Osteoblast (primary cell): Measurements from ENCODE around the gene HES1. TPM values are rescaled to one million over a fixed set of nuclear protein-coding genes. Genes with fewer than 3 reads are reported as not detected.

Experiments used
- DNase-seq: peaks from one replicate; pipeline ENCODE4 v3.0.0; 2011; ENCODE audit warnings: low spot score, mixed read lengths; ENCODE audit not compliant: insufficient read length; ENCODE audit errors: missing footprints
- H2AFZ ChIP-seq: 2 replicates; pipeline ENCODE4 v1.6.0; 2011; ENCODE audit warnings: mild to moderate bottlenecking, low read length
- H3K27ac ChIP-seq: 2 replicates; pipeline ENCODE4 v1.5.1; 2011; ENCODE audit warnings: mild to moderate bottlenecking, low read depth, low read length, moderate library complexity
- H3K27me3 ChIP-seq: 2 replicates; pipeline ENCODE4 v1.6.0; 2012; ENCODE audit warnings: mild to moderate bottlenecking, control low read depth, inconsistent platforms, low read length, moderate library complexity; ENCODE audit not compliant: insufficient read depth
- H3K36me3 ChIP-seq: 2 replicates; pipeline ENCODE4 v1.5.1; 2011; ENCODE audit warnings: mild to moderate bottlenecking, low read length, control low read depth, moderate library complexity; ENCODE audit not compliant: insufficient read depth
- H3K4me1 ChIP-seq: 2 replicates; pipeline ENCODE4 v1.5.1; 2011; ENCODE audit warnings: mild to moderate bottlenecking, low read length, control low read depth, moderate library complexity; ENCODE audit not compliant: insufficient read depth
- H3K4me2 ChIP-seq: 2 replicates; pipeline ENCODE4 v1.6.0; 2011; ENCODE audit warnings: mild to moderate bottlenecking, low read length; ENCODE audit not compliant: insufficient read depth
- H3K4me3 ChIP-seq: fragments of 200-600 bp; sonication (generic); 3 replicates; pipeline ENCODE4 v1.5.1; 2012; ENCODE audit warnings: mild to moderate bottlenecking, low read length, inconsistent platforms; ENCODE audit not compliant: insufficient read depth
- H3K79me2 ChIP-seq: 2 replicates; pipeline ENCODE4 v1.6.0; 2012; ENCODE audit warnings: mild to moderate bottlenecking, low read length, control low read depth, inconsistent platforms; ENCODE audit not compliant: insufficient read depth
- H3K9me3 ChIP-seq: 2 replicates; pipeline ENCODE4 v1.5.1; 2011; ENCODE audit warnings: low read depth, low read length, control low read depth
- H4K20me1 ChIP-seq: 2 replicates; pipeline ENCODE4 v1.6.0; 2012; ENCODE audit warnings: mild to moderate bottlenecking, low read length, control low read depth; ENCODE audit not compliant: insufficient read depth
- total RNA-seq: library from RNA; depleted of rRNA; stranded (reverse); fragments of >200 nt; gene quantifications from 2 replicates; pipeline ENCODE4 v1.2.3, GENCODE V29; 2012
- TF ChIP-seq, protein P1 (sequence below): IDR thresholded peaks from 2 replicates; pipeline ENCODE4 v1.5.1; 2011; ENCODE audit warnings: mild to moderate bottlenecking, low read depth, low read length, moderate library complexity; ENCODE audit errors: extremely low read depth

HES1 gene
- total RNA-seq, 1 donor = 4.7 TPM

DNA sequence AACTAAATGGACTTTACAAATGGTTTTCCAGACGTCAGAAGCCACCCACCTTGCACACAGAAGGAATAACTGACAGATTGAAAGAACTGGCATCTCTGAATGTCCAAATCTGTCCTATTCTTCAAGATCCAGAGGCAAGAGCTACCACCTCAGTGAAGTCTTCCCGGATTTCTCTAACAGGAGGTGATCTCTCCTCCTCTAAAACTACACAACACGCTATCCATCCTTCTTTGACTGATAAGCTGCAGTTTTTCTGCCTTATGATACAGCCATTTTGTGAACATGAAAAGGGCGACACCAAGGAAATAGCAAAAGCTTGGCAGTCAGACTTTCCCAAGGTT lies 37.1 kb upstream of the HES1 start:
- no peak overlapping the region for H3K4me3 ChIP-seq
- H3K27ac ChIP-seq = no peak overlapping the region
- H3K79me2 ChIP-seq = no peaks in the 10 kb centered on the region
- no peaks in the 10 kb centered on the region for H3K9me3 ChIP-seq
- H4K20me1 ChIP-seq = no peaks in the 10 kb centered on the region
- H3K36me3 ChIP-seq = no peaks in the 10 kb centered on the region
- no peak for DNase-seq
- TF ChIP-seq, protein P1, sequence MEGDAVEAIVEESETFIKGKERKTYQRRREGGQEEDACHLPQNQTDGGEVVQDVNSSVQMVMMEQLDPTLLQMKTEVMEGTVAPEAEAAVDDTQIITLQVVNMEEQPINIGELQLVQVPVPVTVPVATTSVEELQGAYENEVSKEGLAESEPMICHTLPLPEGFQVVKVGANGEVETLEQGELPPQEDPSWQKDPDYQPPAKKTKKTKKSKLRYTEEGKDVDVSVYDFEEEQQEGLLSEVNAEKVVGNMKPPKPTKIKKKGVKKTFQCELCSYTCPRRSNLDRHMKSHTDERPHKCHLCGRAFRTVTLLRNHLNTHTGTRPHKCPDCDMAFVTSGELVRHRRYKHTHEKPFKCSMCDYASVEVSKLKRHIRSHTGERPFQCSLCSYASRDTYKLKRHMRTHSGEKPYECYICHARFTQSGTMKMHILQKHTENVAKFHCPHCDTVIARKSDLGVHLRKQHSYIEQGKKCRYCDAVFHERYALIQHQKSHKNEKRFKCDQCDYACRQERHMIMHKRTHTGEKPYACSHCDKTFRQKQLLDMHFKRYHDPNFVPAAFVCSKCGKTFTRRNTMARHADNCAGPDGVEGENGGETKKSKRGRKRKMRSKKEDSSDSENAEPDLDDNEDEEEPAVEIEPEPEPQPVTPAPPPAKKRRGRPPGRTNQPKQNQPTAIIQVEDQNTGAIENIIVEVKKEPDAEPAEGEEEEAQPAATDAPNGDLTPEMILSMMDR = no peak
- H3K4me2 ChIP-seq = no peak overlapping the region
- H3K27me3 ChIP-seq = peaks cover 46% of the 10 kb centered on the region
- H3K4me1 ChIP-seq = no peaks in the 10 kb centered on the region
- peak overlapping the region; percentile 35 for H2AFZ ChIP-seq

DNA sequence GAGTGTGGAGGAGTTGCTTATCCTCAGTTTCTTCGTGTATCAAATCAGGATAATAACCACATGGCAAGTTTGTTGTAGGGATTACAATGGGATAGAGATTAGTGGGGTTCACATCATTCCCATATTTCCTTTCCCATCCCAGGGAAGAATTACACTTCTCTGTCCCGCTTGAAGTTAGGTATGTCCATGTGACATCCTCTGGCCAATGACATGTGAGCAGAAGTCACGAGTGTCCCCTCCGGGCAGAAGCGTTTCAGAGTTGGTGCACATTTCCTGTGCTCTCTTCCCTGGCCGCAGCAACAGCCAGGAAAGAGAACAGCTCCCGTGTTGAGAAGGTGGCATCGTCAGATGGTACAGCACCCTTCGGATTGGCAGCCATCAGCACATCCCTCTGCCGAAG lies 36.7 kb upstream of the HES1 start:
- DNase-seq = no peak
- Histone ChIP-seq H2AFZ (no peak overlapping the region), H3K9me3 (no peaks in the 10 kb centered on the region), H3K79me2 (no peaks in the 10 kb centered on the region), H4K20me1 (no peaks in the 10 kb centered on the region), H3K36me3 (no peaks in the 10 kb centered on the region), H3K4me1 (no peaks in the 10 kb centered on the region), H3K27ac (no peak overlapping the region), H3K27me3 (peaks cover 49% of the 10 kb centered on the region), H3K4me2 (no peak overlapping the region), H3K4me3 (no peak overlapping the region)
- TF ChIP-seq, protein P1 = no peak

DNA sequence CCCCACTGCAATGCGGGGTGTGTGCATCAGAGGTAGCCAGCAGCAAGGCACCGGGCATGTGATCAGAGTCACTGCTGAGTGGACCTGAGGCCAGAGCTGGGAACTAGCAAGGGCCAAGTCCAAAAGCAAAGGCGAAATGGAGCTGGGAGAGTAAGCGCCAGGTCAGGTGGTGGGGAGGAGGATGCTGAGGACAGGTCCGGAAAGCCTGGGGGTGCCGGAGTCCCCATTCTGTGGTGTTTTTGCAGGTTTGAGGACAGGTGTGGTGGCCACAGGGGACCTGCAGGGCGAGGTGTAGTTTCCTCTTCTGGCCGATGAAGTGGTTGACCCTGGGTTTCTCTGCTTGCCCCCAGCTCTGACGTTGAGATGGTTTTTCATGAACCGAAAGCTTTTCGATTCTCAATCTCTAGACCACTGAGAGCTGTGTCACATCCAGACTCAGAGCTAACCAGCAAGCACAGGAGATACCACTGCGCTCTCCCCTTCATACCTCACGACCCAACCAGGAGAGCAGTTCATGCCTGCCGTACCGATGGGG lies 35.0 kb upstream of the HES1 start:
- no peaks in the 10 kb centered on the region for H3K36me3 ChIP-seq
- no peaks in the 10 kb centered on the region for H3K4me1 ChIP-seq
- H3K9me3 ChIP-seq = no peaks in the 10 kb centered on the region
- no peaks in the 10 kb centered on the region for H4K20me1 ChIP-seq
- H3K4me2 ChIP-seq = no peak overlapping the region
- no peak for DNase-seq
- no peak overlapping the region for H2AFZ ChIP-seq
- H3K4me3 ChIP-seq = no peak overlapping the region
- peaks cover 66% of the 10 kb centered on the region for H3K27me3 ChIP-seq
- TF ChIP-seq, protein P1 = no peak
- H3K27ac ChIP-seq = no peak overlapping the region
- no peaks in the 10 kb centered on the region for H3K79me2 ChIP-seq

DNA sequence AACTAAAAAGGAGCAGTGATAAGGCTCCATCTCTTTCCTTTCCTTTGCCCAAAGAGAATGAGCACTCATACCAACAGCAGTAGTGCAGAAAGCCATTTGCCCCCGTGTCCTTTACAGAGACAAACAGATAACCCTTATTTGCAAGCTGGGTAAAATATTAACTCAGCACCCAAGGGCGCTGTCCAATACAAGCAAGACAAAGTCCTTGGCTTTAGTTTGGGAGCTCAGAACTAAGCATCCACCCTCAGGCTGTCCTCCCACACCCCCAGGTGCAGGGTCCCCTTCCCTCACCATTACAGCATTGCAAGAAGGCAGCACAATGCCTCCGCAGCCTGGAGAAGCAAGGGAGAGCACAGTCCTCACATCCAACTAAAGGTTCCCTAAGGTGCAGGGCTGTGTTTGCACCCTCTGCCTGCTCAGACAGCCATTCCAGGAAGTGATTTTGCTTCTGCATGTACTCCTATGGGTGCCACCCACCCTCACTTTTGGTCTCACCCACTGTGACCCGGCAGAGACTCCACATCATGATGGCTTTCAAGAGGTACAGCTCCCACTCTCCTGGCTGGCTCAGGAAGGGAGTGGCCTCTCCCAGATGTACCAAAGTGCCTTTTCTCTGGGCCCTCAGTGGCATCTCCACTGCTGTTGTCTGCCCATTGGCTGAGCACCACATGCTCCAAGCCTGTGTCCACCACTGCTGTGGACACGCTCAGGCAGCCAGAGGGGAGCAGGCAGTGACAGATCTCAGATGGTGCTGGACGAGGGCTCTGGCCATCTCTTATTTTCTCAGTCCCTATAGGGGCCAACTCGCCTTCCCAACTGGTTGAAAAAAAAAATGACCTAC lies 34.1 kb upstream of the HES1 start:
- H2AFZ ChIP-seq = no peak overlapping the region
- H3K9me3 ChIP-seq = no peaks in the 10 kb centered on the region
- no peaks in the 10 kb centered on the region for H3K4me1 ChIP-seq
- H3K79me2 ChIP-seq = no peaks in the 10 kb centered on the region
- TF ChIP-seq, protein P1 = no peak
- H3K36me3 ChIP-seq = no peaks in the 10 kb centered on the region
- peaks cover 75% of the 10 kb centered on the region for H3K27me3 ChIP-seq
- no peak overlapping the region for H3K27ac ChIP-seq
- no peak for DNase-seq
- H3K4me2 ChIP-seq = no peak overlapping the region
- no peaks in the 10 kb centered on the region for H4K20me1 ChIP-seq
- H3K4me3 ChIP-seq = no peak overlapping the region
